GM10847 (cell line): ENCODE results near the gene CDC25B.

Source experiments
- POLR2A ChIP-seq: IDR thresholded peaks from 2 replicates; pipeline ENCODE4 v1.6.1; 2011; ENCODE audit not compliant: insufficient read length; ENCODE audit errors: extremely low read depth

Gene CDC25B

DNA sequence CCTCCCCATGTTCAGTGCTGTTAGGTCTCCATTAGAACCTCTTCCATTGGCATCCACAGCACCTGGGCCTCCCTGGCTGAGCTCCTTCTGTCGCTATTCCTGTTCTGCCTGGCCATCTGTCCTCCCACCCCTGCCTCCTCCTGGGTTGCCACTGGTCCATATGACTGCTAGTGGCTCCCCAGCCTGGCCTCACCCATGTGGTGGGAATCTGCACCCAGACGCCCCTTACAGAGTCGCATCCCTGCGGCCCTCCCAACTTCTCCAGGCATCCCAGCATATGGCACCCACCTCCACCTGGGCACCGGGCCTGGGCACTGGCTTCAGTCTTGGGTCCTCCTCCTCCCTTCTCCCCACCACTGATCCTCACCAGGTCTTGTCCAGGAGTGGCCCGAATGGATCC lies 7.7 kb downstream of the CDC25B start:
- no peak for TF ChIP-seq POLR2A

DNA sequence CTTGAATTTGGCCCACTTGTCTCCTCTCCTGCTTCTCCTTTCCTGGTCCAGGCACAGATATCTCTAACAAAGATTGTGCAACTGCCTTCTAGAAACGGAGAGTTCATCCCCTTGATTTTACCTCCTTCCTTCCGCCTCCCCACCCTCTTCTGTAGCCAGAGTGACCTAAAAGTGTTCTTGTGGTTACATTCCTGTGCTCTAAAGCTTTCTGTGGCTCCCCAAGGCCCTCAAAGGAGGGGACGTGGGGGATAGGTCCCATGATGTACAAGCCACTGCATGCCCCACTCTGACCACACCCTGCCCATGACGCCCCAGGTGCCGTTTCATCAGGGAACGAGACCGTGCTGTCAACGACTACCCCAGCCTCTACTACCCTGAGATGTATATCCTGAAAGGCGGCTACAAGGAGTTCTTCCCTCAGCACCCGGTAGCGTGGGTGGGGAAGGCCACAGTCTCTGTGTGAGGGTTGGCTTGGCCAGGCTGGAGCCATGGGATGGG lies 8.2 kb downstream of the CDC25B start:
- no peak for TF ChIP-seq POLR2A

DNA sequence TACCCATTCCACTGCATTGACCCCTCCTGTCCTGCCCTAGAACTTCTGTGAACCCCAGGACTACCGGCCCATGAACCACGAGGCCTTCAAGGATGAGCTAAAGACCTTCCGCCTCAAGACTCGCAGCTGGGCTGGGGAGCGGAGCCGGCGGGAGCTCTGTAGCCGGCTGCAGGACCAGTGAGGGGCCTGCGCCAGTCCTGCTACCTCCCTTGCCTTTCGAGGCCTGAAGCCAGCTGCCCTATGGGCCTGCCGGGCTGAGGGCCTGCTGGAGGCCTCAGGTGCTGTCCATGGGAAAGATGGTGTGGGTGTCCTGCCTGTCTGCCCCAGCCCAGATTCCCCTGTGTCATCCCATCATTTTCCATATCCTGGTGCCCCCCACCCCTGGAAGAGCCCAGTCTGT lies 8.7 kb downstream of the CDC25B start:
- TF ChIP-seq POLR2A: no peak

- no peak for TF ChIP-seq POLR2A
Observed at GRCh38 chr20:3808544-3808943, 12.4 kb downstream of the CDC25B start.

DNA sequence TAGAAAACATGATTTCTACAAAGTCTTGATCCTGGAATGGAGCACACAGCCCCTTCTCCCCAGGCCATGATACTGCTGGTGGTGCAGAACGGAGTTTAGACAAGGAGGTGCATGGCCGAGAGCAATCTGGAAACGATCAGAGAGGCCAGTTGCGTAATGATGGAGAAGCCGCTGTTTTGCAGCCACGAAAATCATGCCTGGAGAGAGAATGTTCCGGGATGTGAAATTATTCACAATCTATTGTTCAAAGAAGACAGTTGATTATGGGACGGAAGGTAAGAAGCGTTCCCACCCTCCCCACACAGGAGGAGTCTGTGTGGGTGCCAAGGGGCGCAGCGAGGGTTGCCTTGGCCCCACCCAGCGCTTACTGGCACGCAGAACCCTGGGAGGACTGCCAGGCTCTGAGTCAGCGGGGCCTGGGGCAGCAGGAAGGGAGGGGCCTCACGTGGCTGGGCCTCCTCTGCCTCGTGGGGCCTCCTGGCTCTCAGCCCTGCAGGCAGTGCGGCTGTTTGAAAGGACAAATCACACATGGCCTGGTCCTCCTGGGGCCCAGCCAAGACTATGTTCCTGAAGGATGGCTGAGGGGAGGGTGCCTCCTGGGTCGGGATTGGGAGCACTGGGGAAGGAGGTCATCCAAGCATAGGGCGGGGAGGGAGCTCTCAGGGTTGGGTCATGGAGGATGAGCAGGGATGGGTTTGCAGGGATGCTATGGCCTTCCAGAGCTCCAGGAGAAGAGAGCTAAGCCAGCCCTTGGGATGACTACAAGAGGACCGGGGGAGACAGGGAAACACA lies 15.6 kb downstream of the CDC25B start:
- TF ChIP-seq POLR2A: no peak

- no peak for TF ChIP-seq POLR2A
Observed at GRCh38 chr20:3812259-3812681, 16.2 kb downstream of the CDC25B start.

- no peak for TF ChIP-seq POLR2A
Observed at GRCh38 chr20:3812975-3813847, 17.1 kb downstream of the CDC25B start.

GRCh38 chr20:3813848-3814581 lies 17.9 kb downstream of the CDC25B start:
- no peak for TF ChIP-seq POLR2A

DNA sequence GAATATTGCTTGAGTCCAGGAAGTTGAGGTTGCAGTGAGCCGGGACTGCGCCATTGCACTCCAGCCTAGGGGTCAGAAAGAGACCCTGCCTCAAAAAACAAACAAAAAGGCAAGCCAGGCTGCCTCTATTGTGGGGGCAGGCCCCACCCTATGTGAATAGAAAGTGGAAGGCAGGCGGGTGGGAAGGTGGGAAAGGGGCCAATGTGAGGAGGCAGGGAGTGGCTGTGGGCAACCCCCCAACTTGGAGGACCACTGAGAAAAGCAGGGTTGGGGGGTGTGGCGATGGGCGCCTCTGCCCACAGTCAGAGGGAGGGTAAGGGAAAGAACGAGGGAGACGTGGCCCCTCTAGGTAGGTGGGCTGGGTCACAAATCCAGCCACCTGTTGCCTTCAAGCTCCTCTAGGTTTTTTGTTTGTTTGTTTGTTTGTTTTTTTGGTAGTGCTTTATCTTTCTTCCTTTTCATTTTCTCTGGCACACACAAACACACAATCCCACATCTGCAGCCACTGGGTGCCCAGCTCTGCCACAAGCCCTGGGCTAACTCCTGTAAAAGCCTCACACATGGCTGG lies 18.9 kb downstream of the CDC25B start:
- no peak for TF ChIP-seq POLR2A

- TF ChIP-seq POLR2A: no peak
Observed at GRCh38 chr20:3815703-3816315, 19.7 kb downstream of the CDC25B start.

- no peak for TF ChIP-seq POLR2A
Observed at GRCh38 chr20:3818155-3819151, 22.3 kb downstream of the CDC25B start.

GRCh38 chr20:3819411-3820047 lies 23.4 kb downstream of the CDC25B start:
- TF ChIP-seq POLR2A: no peak
